Measurements from ENCODE around the gene ZMYND8. TPM values are rescaled to one million over a fixed set of nuclear protein-coding genes. Genes with fewer than 3 reads are reported as not detected.

ZMYND8 gene
- total and polyA plus RNA-seq, 10 of the 15 experiments (the other 5 are each of a cell fraction or from before 2014, with no cell fraction given), result 12.9 to 54.8 (median 23.1) TPM

DNA sequence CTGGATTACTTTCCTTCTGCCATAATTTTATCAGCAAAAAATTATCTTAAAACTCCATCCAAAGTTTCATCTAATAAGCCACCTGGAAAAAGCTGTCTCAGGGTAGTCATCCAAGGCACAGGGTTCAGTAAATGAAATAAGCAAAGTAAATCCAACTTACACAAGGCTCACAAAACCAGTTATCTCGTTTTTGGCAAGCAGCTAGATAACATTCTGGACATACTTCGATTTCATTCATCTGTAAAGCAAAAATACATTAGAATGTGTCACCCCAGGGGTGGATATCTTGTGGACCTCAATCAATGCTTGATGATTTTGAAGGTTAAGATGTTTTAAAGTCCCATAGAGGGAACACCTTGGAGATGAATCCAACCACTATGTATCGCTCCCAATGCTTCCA, 73.1 kb downstream of the ZMYND8 start:
- BruUV-seq (replicated peaks), result no TSS peak
- RAD21 ChIA-PET (ENCODE audit: unreplicated experiment), result interaction anchor here (0.9 kb wide), 1 partner anchor 9 kb away, joined by 3 read pairs; no protein-coding TSS in a partner anchor
- CTCF ChIA-PET, result interaction anchor here (1.2 to 4.6 kb wide), 4 partner anchors 9 to 101 kb away, joined by 3 to 28 read pairs (median 6); no protein-coding TSS in a partner anchor
- FAIRE-seq, result no peak
- TF ChIP-seq MXI1 (IDR thresholded peaks at IDR 0.05; ENCODE audit: low read depth, low read length), result no peak
- no peak for TF ChIP-seq BRCA1 (IDR thresholded peaks at IDR 0.05; ENCODE audit: low read depth, low read length)
- no peak for TF ChIP-seq PAX5 (IDR thresholded peaks at IDR 0.05; ENCODE audit: borderline replicate concordance, low read depth, low read length)
- TF ChIP-seq NFXL1 (IDR thresholded peaks at IDR 0.05; ENCODE audit: borderline replicate concordance), result no peak
- no peak for TF ChIP-seq CBX5 (IDR thresholded peaks at IDR 0.05; ENCODE audit: low read depth)
- TF ChIP-seq, protein P1, sequence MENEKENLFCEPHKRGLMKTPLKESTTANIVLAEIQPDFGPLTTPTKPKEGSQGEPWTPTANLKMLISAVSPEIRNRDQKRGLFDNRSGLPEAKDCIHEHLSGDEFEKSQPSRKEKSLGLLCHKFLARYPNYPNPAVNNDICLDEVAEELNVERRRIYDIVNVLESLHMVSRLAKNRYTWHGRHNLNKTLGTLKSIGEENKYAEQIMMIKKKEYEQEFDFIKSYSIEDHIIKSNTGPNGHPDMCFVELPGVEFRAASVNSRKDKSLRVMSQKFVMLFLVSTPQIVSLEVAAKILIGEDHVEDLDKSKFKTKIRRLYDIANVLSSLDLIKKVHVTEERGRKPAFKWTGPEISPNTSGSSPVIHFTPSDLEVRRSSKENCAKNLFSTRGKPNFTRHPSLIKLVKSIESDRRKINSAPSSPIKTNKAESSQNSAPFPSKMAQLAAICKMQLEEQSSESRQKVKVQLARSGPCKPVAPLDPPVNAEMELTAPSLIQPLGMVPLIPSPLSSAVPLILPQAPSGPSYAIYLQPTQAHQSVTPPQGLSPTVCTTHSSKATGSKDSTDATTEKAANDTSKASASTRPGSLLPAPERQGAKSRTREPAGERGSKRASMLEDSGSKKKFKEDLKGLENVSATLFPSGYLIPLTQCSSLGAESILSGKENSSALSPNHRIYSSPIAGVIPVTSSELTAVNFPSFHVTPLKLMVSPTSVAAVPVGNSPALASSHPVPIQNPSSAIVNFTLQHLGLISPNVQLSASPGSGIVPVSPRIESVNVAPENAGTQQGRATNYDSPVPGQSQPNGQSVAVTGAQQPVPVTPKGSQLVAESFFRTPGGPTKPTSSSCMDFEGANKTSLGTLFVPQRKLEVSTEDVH (IDR thresholded peaks at IDR 0.05; ENCODE audit: low read depth, partially characterized antibody), result no peak
- no peak for TF ChIP-seq CREM (IDR thresholded peaks at IDR 0.05; ENCODE audit: low read depth)
- TF ChIP-seq EP300 (IDR thresholded peaks at IDR 0.05; ENCODE audit: borderline replicate concordance in 1 of 2, control insufficient read depth in 1 of 2, low read depth in 2 of 2, low read length in 2 of 2), result no peak
- Histone ChIP-seq H2AFZ (ENCODE audit: control insufficient read depth, low read depth, low read length) (no peak overlapping the region), H3K4me1 (ENCODE audit: control insufficient read depth, insufficient read depth, low read length) (no peaks in the 10 kb centered on the region), H3K4me3 (no peak overlapping the region), H3K79me2 (ENCODE audit: control insufficient read depth, insufficient read depth, low read length) (no peaks in the 10 kb centered on the region), H4K20me1 (ENCODE audit: control insufficient read depth, insufficient read depth) (no peaks in the 10 kb centered on the region), H3K4me2 (ENCODE audit: control insufficient read depth, insufficient read depth) (no peak overlapping the region), H3K27me3 (replicated peaks in 1 of 2; ENCODE audit: control insufficient read depth in 2 of 2, insufficient read depth in 2 of 2, low read length in 1 of 2) (no peaks in the 10 kb centered on the region), H3K36me3 (ENCODE audit: control insufficient read depth in 2 of 2, insufficient read depth in 2 of 2, low read length in 1 of 2) (peaks cover 26 to 54% of the 10 kb centered on the region in 2 experiments), H3K9ac (ENCODE audit: control insufficient read depth, insufficient read depth, low read length) (no peak overlapping the region), H3K27ac (ENCODE audit: control insufficient read depth, insufficient read depth) (no peak overlapping the region), H3K9me3 (replicated peaks; ENCODE audit: control insufficient read depth, insufficient read depth, low read length) (no peaks in the 10 kb centered on the region)
- in situ Hi-C loops (cut with MboI) (no loop called here), intact Hi-C loops (cut with micrococcal nuclease; ENCODE audit: unreplicated experiment) (no loop called here)
- ATAC-seq, result no peak
- SMC1A ChIA-PET (ENCODE audit: uncharacterized antibody, unreplicated experiment), result interaction anchor here (1.1 to 7.5 kb wide), 2 partner anchors 10 to 101 kb away, joined by 3 to 43 read pairs; no protein-coding TSS in a partner anchor
- no peak for DNase-seq (ENCODE audit: low read depth, low spot score)
- 79% methylated on average over 3 of the region's 3 CpGs for WGBS (ENCODE audit: insufficient coverage, insufficient replicate concordance, low lambda C conversion rate, missing lambda C conversion rate)
- POLR2A ChIA-PET, result interaction anchor here (1.0 kb wide), 1 partner anchor 65 kb away, joined by 3 read pairs; no protein-coding TSS in a partner anchor

Measured in GM12878 (cell line).